WERI-Rb-1 (cell line): ENCODE results near the gene TOM1L1.

ENCODE experiments used
- DNase-seq: peaks from one replicate; pipeline ENCODE4 v3.0.0-alpha.2; 2020
- H3K27ac ChIP-seq: fragments of 250-450 bp; sonication (Bioruptor Pico); 2 replicates; pipeline ENCODE4 v1.5.1; 2020; ENCODE audit warnings: mild to moderate bottlenecking, moderate library complexity
- H3K27me3 ChIP-seq: fragments of 250-450 bp; sonication (Bioruptor Pico); 2 replicates; pipeline ENCODE4 v1.5.1; 2021; ENCODE audit warnings: mild to moderate bottlenecking, low read depth, moderate library complexity; ENCODE audit not compliant: insufficient read depth, severe bottlenecking
- H3K36me3 ChIP-seq: fragments of 250-450 bp; sonication (Bioruptor Pico); 2 replicates; pipeline ENCODE4 v1.5.1; 2020; ENCODE audit warnings: mild to moderate bottlenecking, moderate library complexity
- H3K4me3 ChIP-seq: 2 replicates; pipeline ENCODE4 v1.5.1; 2011; ENCODE audit warnings: low read depth, mild to moderate bottlenecking, control low read depth, low read length
- H3K9me3 ChIP-seq: fragments of 250-450 bp; sonication (Bioruptor Pico); 2 replicates; pipeline ENCODE4 v1.5.1; 2021; ENCODE audit warnings: mild to moderate bottlenecking, moderate library complexity; ENCODE audit not compliant: severe bottlenecking
- CTCF ChIP-seq: IDR thresholded peaks from 2 replicates; pipeline ENCODE4 v1.5.1; 2011; ENCODE audit warnings: low read depth, mild to moderate bottlenecking, control low read depth, inconsistent platforms, low read length

Gene TOM1L1, protein sequence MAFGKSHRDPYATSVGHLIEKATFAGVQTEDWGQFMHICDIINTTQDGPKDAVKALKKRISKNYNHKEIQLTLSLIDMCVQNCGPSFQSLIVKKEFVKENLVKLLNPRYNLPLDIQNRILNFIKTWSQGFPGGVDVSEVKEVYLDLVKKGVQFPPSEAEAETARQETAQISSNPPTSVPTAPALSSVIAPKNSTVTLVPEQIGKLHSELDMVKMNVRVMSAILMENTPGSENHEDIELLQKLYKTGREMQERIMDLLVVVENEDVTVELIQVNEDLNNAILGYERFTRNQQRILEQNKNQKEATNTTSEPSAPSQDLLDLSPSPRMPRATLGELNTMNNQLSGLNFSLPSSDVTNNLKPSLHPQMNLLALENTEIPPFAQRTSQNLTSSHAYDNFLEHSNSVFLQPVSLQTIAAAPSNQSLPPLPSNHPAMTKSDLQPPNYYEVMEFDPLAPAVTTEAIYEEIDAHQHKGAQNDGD

DNA sequence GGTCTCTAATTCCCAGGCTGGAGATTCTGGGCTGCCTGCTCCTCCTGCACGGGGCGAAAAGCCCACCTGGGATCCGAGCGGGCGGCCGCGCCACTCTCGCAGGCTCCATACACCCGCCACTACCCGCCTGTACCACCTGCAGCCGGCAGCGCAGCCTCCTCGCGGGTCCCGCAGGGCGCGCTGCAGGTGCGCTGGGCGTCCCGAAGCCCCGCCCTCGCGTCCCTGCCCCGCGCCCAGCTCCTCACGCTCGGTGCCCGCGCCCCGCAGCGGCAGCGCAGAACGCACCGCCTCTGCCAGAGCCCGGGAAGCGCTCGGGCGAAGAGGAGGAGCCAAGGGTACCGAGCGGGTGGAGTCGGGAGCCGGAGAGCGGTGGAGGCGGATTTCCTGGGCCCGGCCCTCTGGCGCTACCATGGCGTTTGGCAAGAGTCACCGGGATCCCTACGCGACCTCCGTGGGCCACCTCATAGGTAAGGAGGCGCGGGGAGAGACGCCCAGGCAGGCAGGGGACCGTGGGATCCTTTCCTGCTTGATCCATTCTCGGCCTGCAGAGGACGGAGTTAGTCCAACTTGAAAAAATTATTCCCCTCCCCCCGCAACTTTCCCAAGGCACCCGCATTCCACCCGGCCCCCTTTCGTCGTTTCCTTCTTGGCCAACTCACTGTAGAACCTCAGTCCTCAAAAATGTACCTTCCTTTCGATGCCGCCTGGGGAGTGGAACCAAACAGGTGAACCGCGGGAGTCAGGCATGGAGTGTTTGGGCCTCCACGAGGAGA lies at the start of gene TOM1L1:
Gene TOM1L1, plus strand, starts transcription at position 396 of the 773 bp plus-strand sequence. Its CDS starts 14 bp downstream, at position 410.
- TF ChIP-seq CTCF: no peak
- no peaks in the 10 kb centered on the region for H3K36me3 ChIP-seq
- no peaks in the 10 kb centered on the region for H3K9me3 ChIP-seq
- DNase-seq: peak; percentile 74
- peak within 1 kb of the TSS; percentile 47 for H3K4me3 ChIP-seq
- H3K27me3 ChIP-seq: no peaks in the 10 kb centered on the region
- H3K27ac ChIP-seq: no peak within 1 kb of the TSS; the same call in 1 of the 2 replicates

DNA sequence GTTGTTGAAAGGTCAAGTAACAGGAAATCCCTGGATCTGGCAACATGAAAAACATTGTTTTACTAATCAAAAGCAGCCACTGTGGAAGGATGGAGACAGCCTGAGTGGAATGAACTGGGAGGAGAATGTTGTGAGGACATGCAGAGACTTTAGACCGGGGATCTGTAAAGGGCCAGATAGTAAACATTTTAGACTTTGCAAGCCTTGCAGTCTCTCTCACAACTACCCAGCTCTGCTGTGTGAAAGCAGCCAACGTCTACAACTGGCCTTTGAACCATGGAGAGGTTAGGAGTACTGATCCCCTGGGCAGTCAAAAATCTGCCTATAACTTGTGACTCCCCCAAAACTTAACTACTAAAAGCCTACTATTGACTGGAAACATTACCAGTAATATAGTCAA lies 41.5 kb upstream of the TOM1L1 start:
- Histone ChIP-seq H3K36me3 (no peaks in the 10 kb centered on the region), H3K4me3 (no peak overlapping the region), H3K9me3 (no peaks in the 10 kb centered on the region), H3K27ac (no peak overlapping the region), H3K27me3 (no peaks in the 10 kb centered on the region)
- no peak for TF ChIP-seq CTCF
- DNase-seq: no peak

GRCh38 chr17:54860617-54861470 lies 39.8 kb upstream of the TOM1L1 start:
- H3K36me3 ChIP-seq: no peaks in the 10 kb centered on the region
- no peak overlapping the region for H3K4me3 ChIP-seq
- DNase-seq: no peak
- no peak for TF ChIP-seq CTCF
- H3K9me3 ChIP-seq: no peaks in the 10 kb centered on the region
- H3K27ac ChIP-seq: no peak overlapping the region
- no peaks in the 10 kb centered on the region for H3K27me3 ChIP-seq

GRCh38 chr17:54861471-54861983 lies 39.1 kb upstream of the TOM1L1 start:
- no peaks in the 10 kb centered on the region for H3K27me3 ChIP-seq
- H3K36me3 ChIP-seq: no peaks in the 10 kb centered on the region
- no peak overlapping the region for H3K27ac ChIP-seq
- no peak overlapping the region for H3K4me3 ChIP-seq
- DNase-seq: no peak
- TF ChIP-seq CTCF: no peak
- no peaks in the 10 kb centered on the region for H3K9me3 ChIP-seq

GRCh38 chr17:54863176-54863575 lies 37.5 kb upstream of the TOM1L1 start:
- TF ChIP-seq CTCF: no peak
- no peak overlapping the region for H3K27ac ChIP-seq

More at GRCh38 chr17:54863176-54863575, 37.5 kb upstream of the TOM1L1 start:
- H3K36me3 ChIP-seq: no peaks in the 10 kb centered on the region
- no peaks in the 10 kb centered on the region for H3K27me3 ChIP-seq
- DNase-seq: no peak
- no peaks in the 10 kb centered on the region for H3K9me3 ChIP-seq
- H3K4me3 ChIP-seq: no peak overlapping the region
